Myocyte (in vitro differentiated cells): Measurements from ENCODE around the gene IGF1R. TPM values are rescaled to one million over a fixed set of nuclear protein-coding genes. Genes with fewer than 3 reads are reported as not detected.

Experiments used
- DNase-seq: peaks from one replicate; pipeline ENCODE4 v3.0.0-alpha.2; 2012; ENCODE audit warnings: low read depth
- total RNA-seq: library from RNA; depleted of rRNA; stranded (reverse); fragments of >200 nt; gene quantifications from 2 replicates; pipeline ENCODE4 v1.2.3, GENCODE V29; 2014

IGF1R gene
- total RNA-seq, 1 donor from 2014 or later: 21.2 TPM

- peak; percentile 40 for DNase-seq
Observed at GRCh38 chr15:98671060-98672008, 23.0 kb downstream of the IGF1R start.

DNA sequence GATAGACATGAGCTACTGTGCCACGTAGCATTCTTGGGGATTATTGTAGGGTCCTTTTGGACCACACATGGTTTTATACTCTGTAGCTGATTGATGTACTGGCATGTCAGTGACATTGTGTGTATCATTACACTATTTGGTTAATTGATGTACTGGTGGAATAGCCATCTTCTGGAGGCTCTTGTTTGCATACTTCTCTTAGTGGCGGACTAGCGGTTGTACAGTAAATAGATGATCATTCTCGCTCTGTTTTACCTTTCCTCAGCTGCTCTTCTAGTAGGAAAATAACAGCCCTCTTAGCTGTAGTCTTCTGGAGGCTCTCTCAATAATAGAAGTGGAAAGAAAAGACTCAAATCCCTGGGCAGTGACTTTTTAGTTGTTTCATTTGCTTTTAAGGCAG is 24.8 kb downstream of the IGF1R start:
- DNase-seq: no peak

- no peak for DNase-seq
Observed at GRCh38 chr15:98674336-98674735, 26.0 kb downstream of the IGF1R start.

DNA sequence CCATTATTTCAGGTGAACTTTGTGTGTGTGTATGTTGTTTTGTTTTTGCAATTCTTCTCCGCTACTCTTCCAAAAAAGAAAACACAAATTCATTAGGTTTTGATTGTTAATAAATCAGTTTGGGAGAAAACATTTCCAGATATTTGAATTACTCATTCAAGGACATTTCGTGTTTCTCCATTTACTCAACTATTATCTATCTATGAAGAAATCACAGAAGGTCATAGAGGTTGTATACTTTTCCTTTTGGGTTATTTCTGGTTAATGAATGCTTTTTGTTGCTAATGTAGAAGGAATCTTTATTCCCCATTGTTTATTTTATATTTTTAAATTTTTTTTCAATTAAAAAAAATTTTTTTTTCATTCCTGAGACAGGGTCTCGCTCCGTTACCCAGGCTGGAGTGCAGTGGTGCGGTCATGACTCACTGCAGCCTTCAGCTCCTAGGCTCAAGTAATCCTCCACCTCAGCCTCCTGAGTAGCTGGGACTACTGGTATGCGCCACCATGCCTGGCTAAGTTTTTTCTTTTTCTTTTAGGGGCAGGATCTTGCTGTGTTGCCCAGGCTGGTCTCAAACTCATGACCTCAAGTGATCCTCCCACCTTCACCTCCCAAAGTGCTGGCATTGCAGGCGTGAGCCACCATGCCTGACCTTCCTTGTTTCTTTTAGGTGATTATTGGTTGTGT is 28.4 kb downstream of the IGF1R start:
- no peak for DNase-seq

GRCh38 chr15:98677345-98678059 is 29.2 kb downstream of the IGF1R start:
- no peak for DNase-seq

DNA sequence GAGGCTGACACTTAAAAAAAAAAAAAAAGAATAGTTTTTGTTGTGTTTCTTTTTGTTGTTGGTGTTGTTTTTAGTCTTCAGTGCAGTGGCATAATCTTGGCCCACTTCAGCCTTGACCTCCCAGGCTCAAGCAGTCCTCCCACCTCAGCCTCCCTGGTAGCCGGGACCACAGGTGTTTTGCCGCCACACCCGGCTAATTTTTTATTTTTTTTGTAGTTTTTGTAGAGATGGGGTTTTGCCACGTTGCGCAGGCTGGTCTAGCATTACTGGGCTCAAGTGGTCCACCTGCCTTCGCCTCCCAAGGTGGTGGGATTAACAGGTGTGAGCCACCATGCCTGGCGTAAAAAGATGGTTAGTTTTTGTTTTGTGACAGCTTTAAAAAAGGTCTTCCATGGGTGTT is 30.1 kb downstream of the IGF1R start:
- DNase-seq: no peak

GRCh38 chr15:98681061-98681460 is 32.7 kb downstream of the IGF1R start:
- no peak for DNase-seq

- DNase-seq: no peak
Observed at GRCh38 chr15:98682992-98683701, 34.8 kb downstream of the IGF1R start.

DNA sequence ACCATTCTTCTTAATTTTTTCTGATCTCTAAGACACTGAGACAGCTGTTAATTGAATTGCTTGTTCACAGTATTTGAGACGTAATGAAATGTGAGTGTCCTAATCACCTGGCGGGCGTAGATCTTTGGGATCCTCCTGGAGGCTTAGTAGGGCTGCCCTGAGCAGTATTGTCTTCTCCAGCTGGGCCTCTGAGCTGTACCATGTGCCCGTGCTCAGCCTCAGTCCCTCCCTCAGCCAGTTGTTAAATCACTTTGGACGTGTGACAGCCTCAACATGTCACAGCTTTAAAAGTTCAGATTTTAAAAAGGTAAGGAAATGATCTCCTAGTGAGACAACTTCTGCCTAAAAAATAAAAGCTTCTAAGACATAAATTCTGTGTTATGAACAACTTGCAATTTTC is 35.5 kb downstream of the IGF1R start:
- no peak for DNase-seq

- DNase-seq: no peak
Observed at GRCh38 chr15:98684436-98684835, 36.1 kb downstream of the IGF1R start.

DNA sequence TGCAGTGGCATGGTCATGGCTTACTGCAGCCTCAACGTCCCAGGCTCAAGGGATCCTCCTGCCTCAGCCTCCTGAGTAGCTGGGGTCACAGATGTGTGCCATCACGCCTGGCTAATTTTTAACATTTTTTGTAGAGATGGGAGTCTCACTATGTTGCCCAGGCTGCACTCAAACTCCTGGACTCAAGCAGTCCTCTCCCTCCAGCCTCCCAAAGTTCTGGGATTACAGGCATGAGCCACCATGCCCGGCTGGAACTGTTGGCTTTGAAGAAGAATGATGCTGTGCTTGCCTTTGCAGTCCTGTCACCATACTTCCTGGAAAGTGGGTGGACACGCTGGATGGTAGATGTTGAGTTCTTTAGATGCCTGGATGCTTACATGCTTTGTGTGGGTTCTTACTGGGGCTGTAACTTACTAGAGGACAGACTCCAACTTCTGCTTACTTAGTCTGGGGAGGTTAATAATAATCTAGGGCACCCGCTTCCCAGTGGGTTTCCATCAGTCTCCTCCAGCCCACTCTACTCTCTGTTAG is 36.7 kb downstream of the IGF1R start:
- no peak for DNase-seq

DNA sequence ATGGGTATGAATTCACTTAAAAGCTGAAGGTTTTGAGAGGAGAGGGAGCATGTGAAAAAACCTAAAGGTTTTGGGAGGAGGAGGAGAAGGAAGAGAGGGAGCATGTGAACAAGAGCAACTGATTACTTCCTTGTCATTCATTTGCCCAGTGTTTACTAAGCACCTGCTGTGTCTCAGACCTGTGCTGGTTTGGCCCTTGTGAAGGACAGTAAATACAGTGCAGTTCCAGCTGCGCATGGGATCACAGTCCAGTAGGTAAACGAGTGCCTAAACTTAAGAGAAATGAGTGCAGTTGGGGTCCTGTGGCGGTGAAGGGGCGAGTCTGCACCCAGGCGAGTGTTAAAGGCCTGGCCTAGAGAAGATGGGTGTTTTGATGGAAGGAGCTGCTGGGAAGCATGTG is 38.6 kb downstream of the IGF1R start:
- no peak for DNase-seq

DNA sequence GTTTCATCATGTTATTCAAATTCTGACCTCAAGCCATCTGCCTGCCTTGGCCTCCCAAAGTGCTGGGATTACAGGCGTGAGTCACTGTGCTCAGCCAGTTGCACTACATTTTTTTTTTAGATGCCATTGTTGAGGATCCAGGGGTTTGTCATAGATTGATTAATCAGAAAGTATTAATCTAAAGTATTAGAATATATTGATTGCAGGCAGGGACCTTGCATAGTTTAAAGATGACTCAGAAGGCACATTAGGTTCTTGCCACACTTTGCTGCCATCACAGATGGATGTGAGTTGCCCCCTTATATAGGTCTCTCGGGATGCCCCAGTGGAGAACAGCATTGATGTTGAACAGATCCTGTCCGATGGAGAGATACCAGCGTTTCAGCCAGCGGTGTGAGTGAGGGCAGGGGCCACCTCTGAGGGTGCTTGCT is 41.1 kb downstream of the IGF1R start:
- peak; percentile 73 for DNase-seq

DNA sequence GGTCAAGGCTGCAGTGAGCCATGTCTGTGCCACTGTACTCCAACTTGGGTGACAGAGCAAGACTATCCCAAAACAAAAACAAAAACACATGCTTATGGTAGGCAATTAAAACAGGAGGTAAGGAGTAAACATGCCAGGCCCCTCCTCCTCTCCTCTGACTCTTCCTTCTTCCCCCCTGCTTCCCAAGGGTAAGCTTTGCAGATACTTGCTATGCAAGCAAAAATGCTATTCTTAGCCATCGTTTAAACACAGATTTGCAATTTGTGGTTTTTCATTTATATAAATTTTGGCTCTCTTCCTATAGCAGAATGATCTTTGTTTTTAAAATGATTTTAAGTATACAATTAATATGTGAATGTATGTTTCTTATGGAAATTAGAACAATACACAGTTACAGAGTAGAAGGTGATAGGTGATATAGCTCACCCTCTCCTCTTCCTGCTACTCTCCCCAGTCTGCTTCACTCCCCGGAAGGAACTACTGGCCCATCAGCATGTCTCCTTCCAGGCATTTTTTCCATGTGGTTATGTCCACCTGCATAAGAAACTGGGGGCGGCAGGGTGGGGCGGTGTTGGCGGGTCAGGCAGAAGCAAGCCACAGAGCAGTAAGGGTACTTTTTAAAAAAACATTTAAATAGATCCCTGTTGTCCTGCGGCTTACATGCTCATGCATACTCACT is 42.1 kb downstream of the IGF1R start:
- no peak for DNase-seq

DNA sequence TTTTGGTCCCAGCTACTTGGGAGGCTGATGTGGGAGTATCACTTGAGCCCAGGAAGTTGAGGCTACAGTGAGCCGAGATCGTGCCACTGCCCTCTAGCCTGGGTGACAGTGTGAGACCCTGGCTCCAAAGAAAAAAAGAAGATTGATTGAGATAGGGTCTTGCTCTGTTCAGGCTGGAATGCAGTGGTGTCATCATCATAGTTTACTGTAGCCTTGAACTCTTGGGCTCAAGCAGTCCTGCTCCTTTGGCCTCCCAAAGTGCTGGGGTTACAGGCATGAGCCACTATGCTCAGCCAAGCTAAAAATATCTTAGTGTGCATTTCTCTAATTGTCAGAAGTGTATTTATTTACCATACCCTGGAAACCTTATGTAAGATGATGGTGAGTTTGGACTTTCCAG is 43.9 kb downstream of the IGF1R start:
- DNase-seq: no peak

DNA sequence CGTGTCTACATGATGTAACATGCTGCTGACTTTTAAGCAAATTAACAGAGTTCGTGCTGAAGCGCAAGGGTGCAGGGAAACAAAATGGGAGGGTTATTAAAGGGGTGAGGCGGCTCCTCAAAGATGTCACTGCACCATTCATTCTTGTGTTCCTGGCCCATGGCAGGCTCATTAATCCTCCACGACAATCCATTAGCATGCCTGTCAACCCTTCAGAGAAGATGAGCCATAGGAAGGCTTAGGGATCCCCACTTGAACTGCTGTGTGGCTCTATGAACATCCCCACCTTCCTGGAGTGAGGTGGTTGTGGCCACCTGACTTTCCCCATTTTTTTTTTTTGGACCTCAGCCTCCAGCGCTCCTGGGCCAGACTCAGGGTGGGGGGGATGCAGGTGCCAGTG is 45.8 kb downstream of the IGF1R start:
- DNase-seq: no peak

DNA sequence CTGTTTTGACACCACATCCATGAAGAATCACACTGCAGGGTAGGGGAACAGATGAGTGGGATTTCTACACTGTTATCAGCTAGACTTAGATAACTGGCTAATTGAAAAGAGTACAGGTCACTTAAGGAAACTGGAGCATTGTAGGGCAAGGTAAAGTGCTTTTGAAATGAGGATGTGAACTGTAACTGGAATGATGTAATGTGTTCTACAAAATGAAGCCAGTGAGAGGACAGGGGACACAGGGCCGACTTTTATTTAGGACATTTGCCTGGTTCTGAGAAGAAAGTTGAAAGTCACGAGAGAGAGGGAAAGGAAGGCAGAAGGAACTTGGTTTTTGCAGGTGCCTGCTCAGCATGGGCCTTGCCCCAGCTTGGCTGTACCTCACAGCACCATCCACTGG is 50.5 kb downstream of the IGF1R start:
- DNase-seq: no peak

GRCh38 chr15:98699591-98700424 is 51.5 kb downstream of the IGF1R start:
- DNase-seq: no peak

GRCh38 chr15:98700519-98700918 is 52.2 kb downstream of the IGF1R start:
- DNase-seq: peak; percentile 50
